ENCODE results near the gene MAST4. TPM values are rescaled to one million over a fixed set of nuclear protein-coding genes. Genes with fewer than 3 reads are reported as not detected.

The MAST4 gene
- total RNA-seq, 1 donor from 2014 or later, result 17.2 TPM

DNA sequence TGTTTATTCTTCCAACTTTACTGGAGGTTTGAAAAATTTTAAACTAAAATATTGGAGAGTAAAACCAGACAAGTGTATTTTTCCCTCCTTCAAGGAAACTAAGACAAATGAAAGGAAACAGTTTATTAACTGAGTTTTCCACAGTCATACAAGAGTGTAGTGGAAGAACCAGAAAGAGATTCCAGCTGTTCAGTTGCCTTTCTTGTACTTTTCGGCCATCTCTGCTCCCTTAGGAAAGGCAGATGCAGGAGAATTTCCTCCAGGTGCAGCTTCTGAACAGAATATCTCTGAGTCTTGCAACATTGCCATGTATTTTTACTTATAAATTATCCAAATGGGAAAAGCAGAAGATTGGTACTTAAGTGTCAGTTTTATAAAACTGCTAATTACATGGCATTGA, 217.1 kb downstream of the MAST4 start:
- TF ChIP-seq, protein P1, sequence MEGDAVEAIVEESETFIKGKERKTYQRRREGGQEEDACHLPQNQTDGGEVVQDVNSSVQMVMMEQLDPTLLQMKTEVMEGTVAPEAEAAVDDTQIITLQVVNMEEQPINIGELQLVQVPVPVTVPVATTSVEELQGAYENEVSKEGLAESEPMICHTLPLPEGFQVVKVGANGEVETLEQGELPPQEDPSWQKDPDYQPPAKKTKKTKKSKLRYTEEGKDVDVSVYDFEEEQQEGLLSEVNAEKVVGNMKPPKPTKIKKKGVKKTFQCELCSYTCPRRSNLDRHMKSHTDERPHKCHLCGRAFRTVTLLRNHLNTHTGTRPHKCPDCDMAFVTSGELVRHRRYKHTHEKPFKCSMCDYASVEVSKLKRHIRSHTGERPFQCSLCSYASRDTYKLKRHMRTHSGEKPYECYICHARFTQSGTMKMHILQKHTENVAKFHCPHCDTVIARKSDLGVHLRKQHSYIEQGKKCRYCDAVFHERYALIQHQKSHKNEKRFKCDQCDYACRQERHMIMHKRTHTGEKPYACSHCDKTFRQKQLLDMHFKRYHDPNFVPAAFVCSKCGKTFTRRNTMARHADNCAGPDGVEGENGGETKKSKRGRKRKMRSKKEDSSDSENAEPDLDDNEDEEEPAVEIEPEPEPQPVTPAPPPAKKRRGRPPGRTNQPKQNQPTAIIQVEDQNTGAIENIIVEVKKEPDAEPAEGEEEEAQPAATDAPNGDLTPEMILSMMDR (IDR thresholded peaks at IDR 0.05), result no peak
- Mint-ChIP-seq H3K4me3 (no peak overlapping the region), H3K9me3 (no peaks in the 10 kb centered on the region), H3K27ac (no peak overlapping the region), H3K27me3 (peaks cover 4% of the 10 kb centered on the region), H3K36me3 (ENCODE audit: low read depth) (no peaks in the 10 kb centered on the region), H3K4me1 (peaks cover 11% of the 10 kb centered on the region)
- POLR2A ChIA-PET, result no interaction called here
- intact Hi-C loops (cut with micrococcal nuclease), result loop anchor here (5.0 to 10.0 kb wide), 2 partner anchors 121 to 339 kb away; no protein-coding TSS in a partner anchor
- CTCF ChIA-PET, result interaction anchor here (0.7 to 1.9 kb wide), 5 partner anchors 9 to 507 kb away, joined by 3 to 6 read pairs (median 5); no protein-coding TSS in a partner anchor
- DNase-seq, result no peak
- no peak for ATAC-seq (ENCODE audit: low read depth)

DNA sequence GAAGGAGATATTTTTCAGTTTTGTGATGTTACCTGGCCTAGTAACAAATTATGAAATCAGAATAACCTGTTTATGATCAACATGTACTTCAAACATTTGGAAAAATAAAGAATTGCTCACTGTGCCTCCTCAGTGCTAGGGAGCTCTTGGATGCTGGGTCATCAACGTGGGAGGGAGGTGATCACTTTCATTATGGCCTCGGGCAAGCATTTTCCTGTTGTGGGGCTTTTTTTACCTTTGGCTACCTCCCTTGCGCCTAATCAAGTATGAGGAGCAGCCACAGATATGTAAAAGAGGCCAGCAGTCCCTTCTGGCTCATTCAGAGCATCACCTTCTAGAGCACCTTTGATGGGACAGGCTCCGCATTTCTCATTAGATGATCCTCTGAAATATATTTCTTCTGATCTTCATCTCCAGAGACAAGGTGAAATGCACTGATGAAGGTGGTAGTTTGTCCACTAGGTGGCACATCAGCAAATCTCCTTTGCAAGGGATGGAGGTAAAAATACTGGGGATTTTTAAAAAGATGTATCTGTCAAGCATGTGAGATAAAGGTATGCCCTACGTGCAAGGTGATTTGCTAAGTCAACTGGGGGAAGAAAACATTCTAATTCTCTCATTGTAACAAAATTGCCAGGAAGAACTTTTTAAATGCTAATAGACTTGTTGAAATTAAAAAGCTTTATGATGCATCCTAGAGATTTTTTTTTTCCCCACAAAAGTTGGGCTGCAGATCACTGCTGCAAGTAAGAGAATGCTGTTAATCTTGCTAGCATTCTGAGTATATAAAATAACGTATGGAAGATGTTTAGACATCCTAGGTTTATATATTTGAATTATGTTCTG, 218.2 kb downstream of the MAST4 start:
- H3K4me1 Mint-ChIP-seq, result peaks cover 11% of the 10 kb centered on the region
- H3K9me3 Mint-ChIP-seq, result no peaks in the 10 kb centered on the region
- H3K27ac Mint-ChIP-seq, result no peak overlapping the region
- TF ChIP-seq, protein P1 (IDR thresholded peaks at IDR 0.05), result no peak
- ChIA-PET CTCF (interaction anchor here (0.6 to 1.9 kb wide), 12 partner anchors 9 to 641 kb away, joined by 3 to 6 read pairs (median 3); no protein-coding TSS in a partner anchor), POLR2A (no interaction called here)
- intact Hi-C loops (cut with micrococcal nuclease), result loop anchor here (1.0 to 10.0 kb wide), 7 partner anchors 26 to 508 kb away; no protein-coding TSS in a partner anchor
- ATAC-seq (ENCODE audit: low read depth) (no peak), DNase-seq (no peak)
- no peaks in the 10 kb centered on the region for H3K36me3 Mint-ChIP-seq (ENCODE audit: low read depth)
- H3K27me3 Mint-ChIP-seq, result peaks cover 5% of the 10 kb centered on the region
- H3K4me3 Mint-ChIP-seq, result no peak overlapping the region

DNA sequence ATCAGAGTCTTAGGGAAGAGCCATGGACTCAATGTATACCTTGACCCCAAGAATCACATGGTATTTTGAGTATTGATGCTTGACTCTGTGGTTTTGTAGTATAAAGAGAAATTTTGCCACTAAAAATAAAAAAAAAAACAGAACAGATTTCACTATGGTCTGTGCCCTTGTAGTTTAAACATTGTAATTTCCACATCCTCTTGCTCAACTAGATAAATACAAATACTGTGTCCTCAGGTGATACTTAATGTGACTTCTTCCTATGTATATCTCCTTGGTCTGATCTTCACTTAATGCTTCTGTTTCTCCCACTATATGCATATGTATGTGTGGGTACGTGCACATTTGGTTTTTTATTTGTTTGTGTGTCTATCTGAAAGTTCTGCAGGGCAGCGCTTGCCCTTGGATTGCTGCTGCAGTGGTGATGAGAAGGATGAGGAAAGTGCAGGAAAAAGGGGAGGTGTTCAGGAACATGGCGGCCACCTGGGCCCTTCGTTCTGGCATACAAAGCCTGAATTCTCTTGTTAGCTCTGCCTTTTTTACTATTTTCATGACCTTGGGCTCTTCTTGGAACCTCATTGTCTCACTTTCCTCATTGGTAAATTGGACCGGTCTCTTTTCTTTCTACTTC, 222.2 kb downstream of the MAST4 start:
- H3K27ac Mint-ChIP-seq, result no peak overlapping the region
- DNase-seq (no peak), ATAC-seq (ENCODE audit: low read depth) (no peak)
- intact Hi-C loops (cut with micrococcal nuclease), result loop anchor here (10.0 kb wide), 1 partner anchor 116 kb away; no protein-coding TSS in a partner anchor
- POLR2A ChIA-PET, result no interaction called here
- H3K4me1 Mint-ChIP-seq, result peaks cover 6% of the 10 kb centered on the region
- TF ChIP-seq, protein P1 (IDR thresholded peaks at IDR 0.05), result no peak
- no peak overlapping the region for H3K4me3 Mint-ChIP-seq
- H3K36me3 Mint-ChIP-seq (ENCODE audit: low read depth), result no peaks in the 10 kb centered on the region
- CTCF ChIA-PET, result interaction anchor here (1.0 kb wide), 1 partner anchor 10 kb away, joined by 3 read pairs; no protein-coding TSS in a partner anchor
- H3K27me3 Mint-ChIP-seq, result peaks cover 4% of the 10 kb centered on the region
- H3K9me3 Mint-ChIP-seq, result no peaks in the 10 kb centered on the region

DNA sequence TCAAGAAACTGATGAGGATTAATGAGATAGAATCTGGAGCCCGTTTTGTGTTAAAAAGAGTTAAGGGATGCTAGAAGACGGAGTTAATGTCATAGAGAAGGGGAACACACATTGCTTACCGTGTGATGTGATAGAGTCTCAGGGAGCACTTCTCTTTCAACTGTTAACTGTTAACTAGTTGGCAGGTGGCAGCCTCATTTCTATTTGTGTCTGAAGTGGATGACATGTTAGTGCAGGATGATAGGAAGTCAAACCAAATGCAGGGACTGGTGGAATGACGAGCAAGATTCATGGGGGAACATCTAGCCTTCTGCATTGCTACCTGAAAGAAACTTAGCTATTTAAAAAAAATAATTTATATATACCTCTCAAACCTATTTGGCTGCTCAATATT, 222.7 kb downstream of the MAST4 start:
- ChIA-PET POLR2A (no interaction called here), CTCF (interaction anchor here (1.0 to 1.2 kb wide), 2 partner anchors 10 to 11 kb away, joined by 3 to 4 read pairs; no protein-coding TSS in a partner anchor)
- Mint-ChIP-seq H3K4me3 (no peak overlapping the region), H3K9me3 (no peaks in the 10 kb centered on the region), H3K27me3 (peaks cover 4% of the 10 kb centered on the region), H3K27ac (no peak overlapping the region), H3K36me3 (ENCODE audit: low read depth) (no peaks in the 10 kb centered on the region), H3K4me1 (peaks cover 6% of the 10 kb centered on the region)
- intact Hi-C loops (cut with micrococcal nuclease), result loop anchor here (10.0 kb wide), 1 partner anchor 116 kb away; no protein-coding TSS in a partner anchor
- TF ChIP-seq, protein P1 (IDR thresholded peaks at IDR 0.05), result no peak
- DNase-seq (no peak), ATAC-seq (ENCODE audit: low read depth) (no peak)

Data from activated B cell treated with CpG ODN at 0.5 μM for 24 hours (primary cell).